Upper lobe of left lung (tissue), 6 donors: ENCODE measurements around the gene KRTAP5-4. TPM values are rescaled to one million over a fixed set of nuclear protein-coding genes. Genes with fewer than 3 reads are reported as not detected.
"Not testable (repeated sequence)": the region's sequence is repeated elsewhere in the genome, so short reads cannot be mapped to it uniquely, and the experiment has no call there.

Experiments used
- ATAC-seq, 2 donors: fragments of 200-7000 bp; cut with Tn5 transposase; one replicate each; pipeline ENCODE4 v1.9.1; 2022; ENCODE audit warnings: mild to moderate bottlenecking in 2 of 2, moderate library complexity in 2 of 2; ENCODE audit not compliant: low FRiP score in 2 of 2
- DNase-seq, 2 donors: peaks; one replicate each; pipeline ENCODE4 v3.0.0-alpha.2; 2019 to 2020
- H3K27ac ChIP-seq, 4 donors: fragments of 200-600 bp; sonication (generic); one replicate each; pipeline ENCODE4 v1.5.1; 2016 to 2019
- H3K27me3 ChIP-seq, 4 donors: fragments of 200-600 bp; sonication (generic); one replicate each; pipeline ENCODE4 v1.5.1; 2017 to 2019
- H3K36me3 ChIP-seq, 4 donors: fragments of 200-600 bp; sonication (generic); one replicate each; pipeline ENCODE4 v1.5.1; 2016 to 2019
- H3K4me1 ChIP-seq, 4 donors: fragments of 200-600 bp; sonication (generic); one replicate each; pipeline ENCODE4 v1.5.1; 2018 to 2019
- H3K4me3 ChIP-seq, 4 donors: fragments of 200-600 bp; sonication (generic); one replicate each; pipeline ENCODE4 v1.5.1; 2017 to 2019; ENCODE audit warnings: mild to moderate bottlenecking in 2 of 4, moderate library complexity in 1 of 4
- H3K9me3 ChIP-seq, 4 donors: fragments of 200-600 bp; sonication (generic); one replicate each; pipeline ENCODE4 v1.5.1; 2018 to 2019
- CTCF ChIP-seq, 6 experiments: fragments of 450-650 bp in 4 of 6; fragments of 200-600 bp in 2 of 6; sonication (generic) in 2 of 6; IDR thresholded peaks; one replicate each; pipeline ENCODE4 v1.5.1; 2016 to 2019; ENCODE audit warnings: antibody characterized with exemption in 6 of 6
- EP300 ChIP-seq, 4 donors: sonication (generic); formaldehyde crosslinking; IDR thresholded peaks; one replicate each; pipeline ENCODE4 v1.5.1; 2017; ENCODE audit warnings: antibody characterized with exemption in 4 of 4, control low read depth in 2 of 4
- POLR2A ChIP-seq, 4 donors: fragments of 450-650 bp; IDR thresholded peaks; one replicate each; pipeline ENCODE4 v1.5.1; 2016 to 2017; ENCODE audit warnings: antibody characterized with exemption in 4 of 4, mild to moderate bottlenecking in 2 of 4
- POLR2AphosphoS5 ChIP-seq, 2 donors: sonication (generic); formaldehyde crosslinking; IDR thresholded peaks; one replicate each; pipeline ENCODE4 v1.5.1; 2017; ENCODE audit warnings: antibody characterized with exemption in 2 of 2
- WGBS, 2 donors: methylation state at CpG; one replicate each; pipeline ENCODE4 v1.1.5; 2017 to 2018; 5-methylcytosine and 5-hydroxymethylcytosine counted together
- total RNA-seq, 6 donors: library from RNA; depleted of rRNA in 4 of 6; stranded (reverse); fragments of >200 nt in 4 of 6; gene quantifications; one replicate each; pipeline versions ENCODE4 v1.1.0 to v1.2.1, GENCODE V29; 2016 to 2021
- donor health status: DM: no; HTN: no; CAD: no; lungs with moderate emphysema.
- donor health status: DM: no; HTN: yes; CAD: no; lungs with severe emphysema.

Gene KRTAP5-4
- not detected for total RNA-seq

GRCh38 chr11:1622086-1622485 lies at the start of gene KRTAP5-4:
Gene KRTAP5-4, minus strand, starts transcription at chr11:1622138. Its CDS starts 45 bp downstream, at chr11:1622093.
- DNase-seq (no peak), ATAC-seq (no peak)
- Histone ChIP-seq H3K27me3 (no peaks in the 10 kb centered on the region), H3K4me1 (no peaks in the 10 kb centered on the region), H3K36me3 (no peaks in the 10 kb centered on the region), H3K4me3 (no peak within 1 kb of the TSS), H3K9me3 (no peaks in the 10 kb centered on the region), H3K27ac (no peak within 1 kb of the TSS)
- 36% methylated on average over 1 of the region's 1 CpG for WGBS, 2 donors
- TF ChIP-seq EP300 (IDR thresholded peaks at IDR 0.05) (no peak), CTCF (IDR thresholded peaks at IDR 0.05) (no peak), POLR2AphosphoS5 (IDR thresholded peaks at IDR 0.05) (no peak), POLR2A (IDR thresholded peaks at IDR 0.05) (no peak)

- 75 to 81% methylated on average over 11 of the region's 11 CpGs for WGBS, 2 donors
- H3K4me1 ChIP-seq, result no peaks in the 10 kb centered on the region
- ATAC-seq (no peak), DNase-seq (no peak)
- no peaks in the 10 kb centered on the region for H3K27me3 ChIP-seq
- H3K4me3 ChIP-seq, result no peak overlapping the region
- no peak for TF ChIP-seq POLR2AphosphoS5 (IDR thresholded peaks at IDR 0.05)
- TF ChIP-seq EP300 (IDR thresholded peaks at IDR 0.05), result no peak
- TF ChIP-seq CTCF (IDR thresholded peaks at IDR 0.05), result no peak
- TF ChIP-seq POLR2A (IDR thresholded peaks at IDR 0.05), result no peak
- no peak overlapping the region for H3K27ac ChIP-seq
- H3K9me3 ChIP-seq, result no peaks in the 10 kb centered on the region
- no peaks in the 10 kb centered on the region for H3K36me3 ChIP-seq
These were observed 49.7 kb upstream of the KRTAP5-4 start for GRCh38 chr11:1671658-1672057.

GRCh38 chr11:1670905-1671371 lies 49.0 kb upstream of the KRTAP5-4 start:
- Histone ChIP-seq H3K4me3 (no peak overlapping the region), H3K27me3 (no peaks in the 10 kb centered on the region), H3K4me1 (no peaks in the 10 kb centered on the region), H3K36me3 (no peaks in the 10 kb centered on the region), H3K27ac (no peak overlapping the region), H3K9me3 (no peaks in the 10 kb centered on the region)
- ATAC-seq (no peak), DNase-seq (no peak)
- WGBS, 2 donors, result 85 to 90% methylated on average over 11 of the region's 11 CpGs
- no peak for TF ChIP-seq EP300 (IDR thresholded peaks at IDR 0.05)
- no peak for TF ChIP-seq POLR2AphosphoS5 (IDR thresholded peaks at IDR 0.05)
- no peak for TF ChIP-seq CTCF (IDR thresholded peaks at IDR 0.05)
- no peak for TF ChIP-seq POLR2A (IDR thresholded peaks at IDR 0.05)

- DNase-seq, H3K27me3 ChIP-seq, H3K9me3 ChIP-seq, H3K4me3 ChIP-seq, H3K27ac ChIP-seq, ATAC-seq, H3K36me3 ChIP-seq, H3K4me1 ChIP-seq: not testable (repeated sequence)
- WGBS, 2 donors, result 89 to 92% methylated on average over 1 of the region's 1 CpG
These were observed 48.5 kb upstream of the KRTAP5-4 start for GRCh38 chr11:1670457-1670856.

GRCh38 chr11:1669546-1670218 lies 47.7 kb upstream of the KRTAP5-4 start:
- no peak for DNase-seq

More at GRCh38 chr11:1669546-1670218, 47.7 kb upstream of the KRTAP5-4 start:
- Histone ChIP-seq H3K36me3 (no peaks in the 10 kb centered on the region), H3K9me3 (no peaks in the 10 kb centered on the region), H3K27ac (no peak overlapping the region), H3K27me3 (no peaks in the 10 kb centered on the region), H3K4me1 (no peaks in the 10 kb centered on the region), H3K4me3 (no peak overlapping the region)
- peak in 1 of 2 donors; percentile 40 for ATAC-seq
- WGBS, 2 donors, result 63 to 66% methylated on average over 13 to 19 of the region's 21 CpGs
- no peak for TF ChIP-seq CTCF (IDR thresholded peaks at IDR 0.05)
- no peak for TF ChIP-seq EP300 (IDR thresholded peaks at IDR 0.05)
- no peak for TF ChIP-seq POLR2AphosphoS5 (IDR thresholded peaks at IDR 0.05)
- no peak for TF ChIP-seq POLR2A (IDR thresholded peaks at IDR 0.05)
